KG1 (cell line): Measurements from ENCODE around the gene DLK1.

ENCODE experiments used
- DNase-seq: peaks from one replicate; lab custom pipeline; 2025; lab: John Stamatoyannopoulos, UW

The DLK1 gene

DNA sequence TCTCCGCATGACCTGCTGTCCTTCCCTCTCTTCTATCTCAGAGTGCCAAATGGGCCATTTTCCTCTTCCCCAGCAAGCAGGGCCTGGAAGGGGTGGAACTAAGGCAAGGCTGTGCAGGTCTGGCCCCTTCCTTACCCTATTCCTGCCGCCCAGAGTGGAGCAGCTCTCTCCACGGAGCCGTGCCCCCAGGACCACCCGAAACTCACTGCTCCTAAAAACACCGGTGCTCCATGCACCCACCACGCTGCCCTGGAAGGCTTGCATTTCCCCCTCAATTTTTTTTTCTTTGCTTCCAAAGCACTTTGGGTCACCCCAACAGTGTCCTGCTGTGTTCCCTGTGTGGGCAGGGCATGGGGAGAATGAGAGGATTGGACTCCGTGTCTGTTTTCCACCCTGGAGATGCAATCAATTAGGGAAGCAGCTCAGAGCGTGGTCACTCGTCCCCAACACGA, 50.7 kb downstream of the DLK1 start:
- no peak for DNase-seq

DNA sequence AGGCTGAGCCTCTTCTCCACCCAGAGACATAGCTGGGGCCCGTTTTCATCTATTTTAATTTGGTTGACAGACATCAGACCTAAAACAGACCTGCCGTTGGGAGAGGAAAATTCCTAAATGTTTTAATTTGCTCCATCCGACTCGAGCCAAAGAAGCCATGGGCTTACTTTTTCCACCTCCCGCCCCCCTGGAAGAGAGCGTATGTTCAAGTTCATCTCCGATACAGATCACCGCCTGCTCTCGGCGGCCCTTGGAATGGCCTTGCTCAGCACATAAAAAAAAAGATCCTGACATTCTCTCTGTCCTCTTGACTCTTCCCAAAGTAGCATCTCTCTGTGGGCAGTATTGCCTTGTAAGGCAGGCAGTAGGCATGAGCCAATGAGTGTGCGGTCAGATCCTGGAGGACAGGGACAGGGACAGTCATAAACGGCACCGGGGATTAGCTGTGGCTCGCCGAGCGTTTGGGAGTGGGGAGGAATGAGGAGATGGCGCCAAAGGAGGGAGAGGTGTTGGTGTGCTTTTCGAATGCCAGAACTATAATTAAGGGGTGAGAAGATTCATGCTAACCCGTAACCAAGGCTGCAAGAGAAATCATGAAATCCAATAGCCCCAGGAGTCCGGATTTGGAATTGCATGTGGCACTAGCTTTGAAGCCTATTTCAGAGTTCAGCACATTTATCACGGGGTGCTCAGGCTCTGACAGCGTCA, 51.3 kb downstream of the DLK1 start:
- DNase-seq, result no peak

GRCh38 chr14:100778526-100778882, 51.8 kb downstream of the DLK1 start:
- no peak for DNase-seq

DNA sequence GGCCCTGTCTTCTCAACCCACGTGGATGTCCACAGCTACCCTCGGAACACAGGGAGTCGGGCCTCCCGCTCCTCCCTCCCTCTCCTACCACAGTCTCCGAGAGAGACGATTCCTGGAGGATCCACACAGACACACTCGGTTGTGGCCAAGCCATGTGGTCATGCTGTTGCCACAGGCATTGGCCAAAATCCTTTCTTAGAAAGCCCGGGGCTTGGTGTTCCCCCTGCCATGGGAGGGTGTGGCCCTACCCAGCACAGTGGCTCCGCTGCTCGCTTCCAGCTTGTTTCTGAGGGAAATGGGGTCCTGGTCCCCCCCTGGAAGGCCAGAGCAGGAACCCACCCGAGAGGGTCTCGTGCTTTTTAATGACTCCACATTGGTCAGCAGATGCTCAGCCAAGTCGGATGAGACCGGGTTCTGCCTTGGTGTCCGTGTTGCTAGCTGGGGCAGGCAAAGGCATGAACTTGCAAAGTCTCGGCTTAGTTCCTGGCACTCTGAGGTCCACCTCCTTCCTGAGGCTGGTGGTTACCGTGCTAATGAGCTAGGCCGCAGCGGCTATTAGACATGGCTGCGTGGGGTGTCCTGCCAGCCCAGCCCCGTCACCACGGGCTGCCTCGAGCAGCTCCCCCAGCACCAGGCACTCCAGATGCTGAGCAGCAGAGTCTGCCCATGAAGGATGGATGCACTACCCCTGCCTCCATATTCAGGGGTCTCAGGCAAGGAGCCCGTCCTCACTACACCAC, 52.4 kb downstream of the DLK1 start:
- no peak for DNase-seq

- no peak for DNase-seq
Measured at GRCh38 chr14:100779691-100780080, 53.0 kb downstream of the DLK1 start.

- no peak for DNase-seq
Measured at GRCh38 chr14:100780246-100780645, 53.6 kb downstream of the DLK1 start.

GRCh38 chr14:100780646-100781355, 54.1 kb downstream of the DLK1 start:
- no peak for DNase-seq

DNA sequence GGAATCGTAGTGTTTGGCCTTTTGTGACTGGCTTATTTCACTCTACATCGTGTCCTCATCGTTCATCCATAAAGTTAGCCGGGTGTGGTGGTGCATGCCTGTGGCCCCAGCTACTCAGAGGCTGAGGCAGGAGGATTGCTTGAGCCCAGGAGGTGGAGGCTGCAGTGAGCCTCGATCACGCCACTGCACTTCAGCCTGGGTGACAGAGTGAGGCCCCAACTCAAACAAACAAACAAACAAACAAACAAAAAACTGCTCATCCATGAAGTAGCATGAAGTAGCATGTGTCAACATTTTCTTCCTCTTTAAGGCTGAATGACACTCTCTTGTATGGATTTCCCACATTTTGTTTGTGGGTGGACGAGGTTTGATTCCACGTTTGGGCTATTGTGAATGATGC, 55.3 kb downstream of the DLK1 start:
- no peak for DNase-seq

- DNase-seq, result no peak
Measured at GRCh38 chr14:100782516-100783320, 56.0 kb downstream of the DLK1 start.

DNA sequence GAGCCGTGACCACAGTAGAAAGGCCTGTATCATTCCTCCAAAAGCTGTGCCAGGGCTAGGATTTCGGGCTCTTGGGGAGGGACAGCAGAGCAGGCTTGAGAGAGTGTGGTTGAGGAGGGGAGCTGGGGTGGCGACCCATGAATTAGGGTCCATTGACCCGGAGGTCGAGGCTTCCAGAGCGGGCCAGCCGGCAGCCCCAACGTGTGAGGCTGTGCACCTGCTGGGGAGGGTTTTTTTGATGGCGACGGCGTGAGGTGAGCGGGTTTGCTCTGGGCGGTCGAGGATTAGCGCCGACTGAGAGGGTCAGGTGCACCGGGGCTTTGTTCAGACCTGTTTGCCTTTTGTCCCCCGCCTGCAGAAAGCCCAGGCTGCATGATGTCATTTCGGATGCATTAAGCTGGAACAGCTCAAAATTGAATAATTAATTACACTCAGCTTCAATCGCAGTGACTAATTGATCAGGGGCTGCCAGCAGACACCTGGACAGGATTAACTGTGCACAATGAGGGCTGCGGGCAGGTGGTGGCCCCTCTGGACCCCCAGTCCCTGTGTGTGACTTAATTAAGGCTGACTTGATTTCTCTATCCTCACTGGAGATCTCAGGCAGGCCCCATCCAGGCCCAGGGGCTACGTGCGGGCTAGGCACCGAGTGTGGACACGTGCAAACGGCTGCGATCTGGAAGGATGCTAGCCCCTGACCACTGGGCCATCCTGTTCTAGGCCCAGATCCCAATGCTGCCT, 57.1 kb downstream of the DLK1 start:
- DNase-seq, result no peak

GRCh38 chr14:100784523-100785337, 58.0 kb downstream of the DLK1 start:
- no peak for DNase-seq

DNA sequence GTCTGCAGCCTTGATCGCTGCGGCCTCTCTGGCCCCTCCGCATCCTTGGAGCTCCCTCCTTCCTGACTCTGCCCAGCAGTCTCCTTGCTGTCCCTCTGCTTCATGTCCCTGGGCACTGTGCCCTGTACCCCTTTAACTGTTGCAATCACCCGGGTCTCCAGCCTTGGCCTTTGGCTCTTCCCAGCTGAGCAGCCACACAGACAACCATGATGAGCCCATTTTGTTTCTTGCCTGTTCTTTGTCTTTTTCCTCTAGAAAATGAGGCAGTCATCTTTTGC, 58.6 kb downstream of the DLK1 start:
- DNase-seq, result no peak

DNA sequence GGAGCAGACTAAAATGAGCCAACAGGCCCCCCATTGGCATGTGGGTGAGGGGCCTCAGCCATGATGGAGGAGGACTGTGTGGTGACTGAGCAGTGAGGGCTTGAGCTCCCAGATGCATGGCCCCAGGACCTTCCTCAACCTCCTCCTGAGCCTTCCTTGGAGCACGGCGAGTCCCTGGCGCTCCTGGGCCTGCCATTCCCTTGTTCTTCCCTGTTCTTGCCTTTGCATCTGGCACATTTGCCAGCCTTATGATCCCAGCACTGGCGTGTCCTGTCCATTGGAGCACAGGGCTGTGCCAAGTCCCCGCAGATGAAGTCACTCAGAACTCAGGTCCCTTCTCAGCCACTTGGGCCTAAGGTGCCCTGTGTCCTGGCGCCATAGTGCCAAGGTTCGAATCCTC, 58.9 kb downstream of the DLK1 start:
- DNase-seq, result no peak

- no peak for DNase-seq
Measured at GRCh38 chr14:100786131-100786530, 59.4 kb downstream of the DLK1 start.

DNA sequence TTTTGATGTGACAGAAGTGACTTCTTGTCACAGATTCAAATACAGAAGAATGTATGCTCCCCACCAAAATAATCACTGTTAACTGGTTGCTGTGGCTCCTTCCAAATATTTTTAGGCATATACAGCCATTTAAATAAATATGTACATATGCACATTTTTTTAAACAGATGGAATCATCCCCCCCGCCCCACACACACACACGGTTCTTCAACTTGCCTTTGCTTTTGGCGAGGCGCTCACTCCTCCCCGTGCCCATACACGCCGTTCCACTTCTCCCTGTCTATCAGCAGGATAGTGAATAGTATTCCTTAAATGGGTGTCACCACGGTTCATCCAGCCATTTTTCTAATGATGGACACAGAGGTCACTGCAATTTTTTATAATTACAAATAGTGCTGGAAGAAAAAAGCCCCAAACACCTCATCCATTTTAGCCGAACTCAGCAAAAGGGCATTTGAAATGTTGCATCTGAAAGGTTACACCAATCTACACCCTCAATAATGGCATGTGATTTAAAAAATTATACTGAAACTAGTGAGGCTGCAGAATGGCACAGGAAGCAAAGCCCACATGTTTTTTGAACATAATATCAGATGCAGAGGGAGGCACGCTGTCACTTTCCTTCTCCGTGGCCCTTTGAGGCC, 60.0 kb downstream of the DLK1 start:
- DNase-seq, result no peak

GRCh38 chr14:100787659-100788058, 61.0 kb downstream of the DLK1 start:
- DNase-seq, result no peak
